OCI-LY1 (cell line): ENCODE data around the gene MRTFA.
A peak's percentile ranks its signal among the peaks of the same experiment; 100 is the strongest.

Experiments
- H2AFZ ChIP-seq: fragments of 200-600 bp; sonication (generic), shearing (Covaris generic); 2 replicates; pipeline ENCODE4 v1.6.0; 2014; ENCODE audit warnings: antibody characterized with exemption, mild to moderate bottlenecking, low read length
- H3F3A ChIP-seq: fragments of 200-600 bp; sonication (generic), shearing (Covaris generic); 2 replicates; pipeline ENCODE4 v1.6.0; 2014; ENCODE audit warnings: mild to moderate bottlenecking, antibody characterized with exemption, low read length, moderate library complexity; ENCODE audit not compliant: insufficient read depth
- H3K27ac ChIP-seq: fragments of 200-600 bp; sonication (generic); 2 replicates; pipeline ENCODE4 v1.5.1; 2014; ENCODE audit warnings: low read length, mixed run types, mild to moderate bottlenecking, low read depth; ENCODE audit not compliant: poor library complexity, severe bottlenecking
- H3K27me3 ChIP-seq: fragments of 200-600 bp; sonication (generic); 2 replicates; pipeline ENCODE4 v1.6.0; 2014; ENCODE audit warnings: antibody characterized with exemption, mild to moderate bottlenecking, low read length, moderate library complexity; ENCODE audit not compliant: insufficient read depth
- H3K36me3 ChIP-seq: fragments of 200-600 bp; sonication (generic); 2 replicates; pipeline ENCODE4 v1.6.1; 2014; ENCODE audit warnings: mild to moderate bottlenecking, antibody characterized with exemption, low read length, moderate library complexity, mixed read lengths; ENCODE audit not compliant: insufficient read depth
- H3K4me1 ChIP-seq: fragments of 200-600 bp; sonication (generic); 2 replicates; pipeline ENCODE4 v1.5.1; 2014; ENCODE audit warnings: mild to moderate bottlenecking, low read length, moderate library complexity; ENCODE audit not compliant: insufficient read depth, severe bottlenecking
- H3K4me2 ChIP-seq: fragments of 200-600 bp; sonication (generic), shearing (Covaris generic); 2 replicates; pipeline ENCODE4 v1.6.1; 2014; ENCODE audit warnings: low read length
- H3K4me3 ChIP-seq: fragments of 200-600 bp; sonication (generic); 2 replicates; pipeline ENCODE4 v1.5.1; 2014; ENCODE audit warnings: low read length, low read depth, mild to moderate bottlenecking, mixed read lengths; ENCODE audit not compliant: poor library complexity, severe bottlenecking
- H3K79me2 ChIP-seq: fragments of 200-600 bp; shearing (Covaris generic); 2 replicates; pipeline ENCODE4 v1.6.1; 2016; ENCODE audit warnings: mixed run types, low read length, mixed read lengths; ENCODE audit not compliant: insufficient read depth
- H3K9ac ChIP-seq: fragments of 200-600 bp; sonication (generic), shearing (Covaris generic); 2 replicates; pipeline ENCODE4 v1.6.1; 2014; ENCODE audit warnings: mild to moderate bottlenecking, low read length, mixed read lengths
- H3K9me2 ChIP-seq: fragments of 200-600 bp; sonication (generic), shearing (Covaris generic); 2 replicates; pipeline ENCODE4 v1.6.1; 2014; ENCODE audit warnings: low read depth, mild to moderate bottlenecking, low read length, mixed read lengths
- H3K9me3 ChIP-seq: fragments of 200-600 bp; shearing (Covaris generic); 2 replicates; pipeline ENCODE4 v1.6.1; 2014; ENCODE audit warnings: low read length, mixed read lengths
- H4K20me1 ChIP-seq: fragments of 200-600 bp; sonication (generic), shearing (Covaris generic); 2 replicates; pipeline ENCODE4 v1.6.0; 2016; ENCODE audit warnings: mild to moderate bottlenecking, low read length; ENCODE audit not compliant: insufficient read depth
- CTCF ChIP-seq: fragments of 200-600 bp; sonication (generic), shearing (Covaris generic); IDR thresholded peaks from 2 replicates; pipeline ENCODE4 v1.5.1; 2017; ENCODE audit warnings: mild to moderate bottlenecking, antibody characterized with exemption, low read length, moderate library complexity, mixed read lengths
- EZH2 ChIP-seq: fragments of 200-600 bp; sonication (generic), shearing (Covaris generic); IDR thresholded peaks from 2 replicates; pipeline ENCODE4 v1.8.0; 2017; ENCODE audit warnings: borderline replicate concordance, mixed run types, mild to moderate bottlenecking, antibody characterized with exemption, low read length, moderate library complexity, mixed read lengths

Gene MRTFA

GRCh38 chr22:40463017-40463631, 173.4 kb downstream of the MRTFA start:
- peaks cover 29% of the 10 kb centered on the region for H3K79me2 ChIP-seq

DNA sequence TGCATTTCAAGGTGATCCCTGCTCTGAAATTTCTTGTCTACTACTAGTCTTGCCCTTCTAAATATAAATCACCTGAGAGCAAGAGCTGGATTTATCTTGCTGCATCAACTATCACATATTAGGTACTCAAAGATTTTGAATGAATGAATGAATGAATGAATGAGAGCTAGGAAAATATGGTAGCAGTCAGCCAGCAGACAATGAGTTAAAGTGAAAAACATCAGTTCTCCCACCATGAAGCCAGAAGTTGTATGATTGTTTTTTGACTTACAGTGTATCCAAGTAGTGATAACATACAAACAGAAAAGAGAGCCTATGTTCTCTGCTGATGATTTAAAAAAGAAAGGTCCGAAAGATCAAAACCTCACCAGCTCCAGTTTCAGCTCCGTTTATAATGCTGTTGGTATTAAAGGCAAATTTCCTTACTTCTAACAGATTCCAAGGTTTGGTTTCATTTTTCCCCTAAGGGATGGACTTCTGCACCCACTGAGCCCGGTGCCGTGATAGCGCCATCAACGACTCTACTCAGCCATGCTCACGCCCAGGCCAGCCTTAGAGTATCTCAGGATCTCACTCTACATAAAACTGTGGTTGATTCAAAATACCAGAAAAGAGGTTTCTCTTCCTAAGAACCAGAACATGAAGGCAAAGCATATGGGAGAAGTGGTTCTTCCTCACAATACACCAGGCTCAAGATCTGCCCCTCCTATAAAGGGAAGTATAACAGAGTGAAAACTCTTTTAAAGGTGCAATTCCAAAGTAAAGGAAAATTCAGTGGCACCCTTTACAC, 174.1 kb downstream of the MRTFA start:
- Histone ChIP-seq H3K36me3 (peaks cover 3% of the 10 kb centered on the region; the same call in 1 of the 2 replicates), H3K4me1 (peaks cover 60% of the 10 kb centered on the region), H3K79me2 (peaks cover 36% of the 10 kb centered on the region), H3K9ac (peak overlapping the region; percentile 78), H3F3A (no peaks in the 10 kb centered on the region), H3K9me2 (no peaks in the 10 kb centered on the region), H3K4me3 (peak overlapping the region; percentile 74), H3K27ac (peak overlapping the region; percentile 94), H3K27me3 (no peaks in the 10 kb centered on the region), H4K20me1 (no peaks in the 10 kb centered on the region), H3K4me2 (peak overlapping the region; percentile 82), H3K9me3 (no peaks in the 10 kb centered on the region), H2AFZ (no peak overlapping the region)
- TF ChIP-seq CTCF (peak; percentile 20; the same call in 1 of the 2 replicates), EZH2 (no peak)

More at GRCh38 chr22:40463017-40463631, 173.4 kb downstream of the MRTFA start:
- H3K4me3 ChIP-seq, result peak overlapping the region; percentile 74
- H3K4me1 ChIP-seq, result peaks cover 52% of the 10 kb centered on the region
- H4K20me1 ChIP-seq, result no peaks in the 10 kb centered on the region
- H3K9me2 ChIP-seq, result no peaks in the 10 kb centered on the region
- H3F3A ChIP-seq, result no peaks in the 10 kb centered on the region
- peak overlapping the region; percentile 58 for H2AFZ ChIP-seq
- H3K36me3 ChIP-seq, result no peaks in the 10 kb centered on the region; the same call in 1 of the 2 replicates
- TF ChIP-seq EZH2 (no peak), CTCF (no peak)
- peak overlapping the region; percentile 82 for H3K4me2 ChIP-seq
- H3K9ac ChIP-seq, result peak overlapping the region; percentile 78
- no peaks in the 10 kb centered on the region for H3K9me3 ChIP-seq
- peak overlapping the region; percentile 94 for H3K27ac ChIP-seq
- no peaks in the 10 kb centered on the region for H3K27me3 ChIP-seq

DNA sequence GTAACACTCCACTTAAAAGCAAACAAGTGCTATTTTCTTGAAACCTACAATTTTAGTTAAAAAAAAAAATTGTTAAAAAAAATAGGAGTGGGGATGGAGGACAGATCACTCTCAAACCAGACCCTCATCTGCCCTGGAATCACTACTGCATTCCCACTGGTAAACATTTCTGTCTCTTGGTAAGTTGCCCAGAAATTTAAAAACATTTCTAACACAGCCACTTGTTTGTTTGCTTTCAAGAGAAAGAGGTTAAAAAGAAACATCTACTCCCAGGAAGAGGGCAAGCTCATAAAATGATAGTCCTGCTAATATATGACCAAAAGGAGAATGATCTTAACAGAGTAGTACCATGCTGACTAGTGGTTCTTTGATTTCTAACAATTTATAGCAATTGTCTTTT, 182.8 kb downstream of the MRTFA start:
- no peaks in the 10 kb centered on the region for H4K20me1 ChIP-seq
- no peak overlapping the region for H2AFZ ChIP-seq
- no peaks in the 10 kb centered on the region for H3K9me2 ChIP-seq
- no peaks in the 10 kb centered on the region for H3F3A ChIP-seq
- no peak overlapping the region; the same call in 1 of the 2 replicates for H3K9ac ChIP-seq
- H3K4me2 ChIP-seq, result peak overlapping the region; percentile 81; the same call in 1 of the 2 replicates
- H3K4me3 ChIP-seq, result no peak overlapping the region
- peak overlapping the region; percentile 76 for H3K27ac ChIP-seq
- no peaks in the 10 kb centered on the region for H3K9me3 ChIP-seq
- H3K4me1 ChIP-seq, result peaks cover 79% of the 10 kb centered on the region
- no peaks in the 10 kb centered on the region for H3K27me3 ChIP-seq
- H3K79me2 ChIP-seq, result peaks cover 82% of the 10 kb centered on the region
- peaks cover 3% of the 10 kb centered on the region; the same call in 1 of the 2 replicates for H3K36me3 ChIP-seq
- TF ChIP-seq CTCF (no peak), EZH2 (no peak)
